ENCODE results near the gene ANKRA2.
"Not testable (repeated sequence)": the region's sequence is repeated elsewhere in the genome, so short reads cannot be mapped to it uniquely, and the experiment has no call there.

ANKRA2 gene

GRCh38 chr5:73525606-73526203 is 39.7 kb downstream of the ANKRA2 start:
- H3K4me1 ChIP-seq (ENCODE audit: control insufficient read depth, insufficient read depth, low read length) = peaks cover 15% of the 10 kb centered on the region
- H3K9me3 ChIP-seq (ENCODE audit: control insufficient read depth, insufficient read depth, low read length) = no peaks in the 10 kb centered on the region
- no peaks in the 10 kb centered on the region for H3K36me3 ChIP-seq (ENCODE audit: control insufficient read depth, insufficient read depth, low read length)
- H3K27ac ChIP-seq (ENCODE audit: low read depth, low read length) = no peak overlapping the region
- no peak overlapping the region for H3K9ac ChIP-seq (ENCODE audit: low read depth, low read length)
- H3K4me3 ChIP-seq (ENCODE audit: low read depth, low read length) = no peak overlapping the region
- H3K27me3 ChIP-seq (ENCODE audit: control insufficient read depth, insufficient read depth, low read length) = no peaks in the 10 kb centered on the region

- Histone ChIP-seq H3K27ac (ENCODE audit: low read depth, low read length) (no peak overlapping the region), H3K9ac (ENCODE audit: low read depth, low read length) (no peak overlapping the region), H3K4me1 (ENCODE audit: control insufficient read depth, insufficient read depth, low read length) (peaks cover 9% of the 10 kb centered on the region), H3K27me3 (ENCODE audit: control insufficient read depth, insufficient read depth, low read length) (no peaks in the 10 kb centered on the region), H3K36me3 (ENCODE audit: control insufficient read depth, insufficient read depth, low read length) (no peaks in the 10 kb centered on the region), H3K9me3 (ENCODE audit: control insufficient read depth, insufficient read depth, low read length) (no peaks in the 10 kb centered on the region), H3K4me3 (ENCODE audit: low read depth, low read length) (no peak overlapping the region)
Observed at GRCh38 chr5:73523861-73524260, 41.6 kb downstream of the ANKRA2 start.

- Histone ChIP-seq H3K9ac (ENCODE audit: low read depth, low read length) (no peak overlapping the region), H3K27ac (ENCODE audit: low read depth, low read length) (no peak overlapping the region), H3K4me3 (ENCODE audit: low read depth, low read length) (no peak overlapping the region), H3K4me1 (ENCODE audit: control insufficient read depth, insufficient read depth, low read length) (peaks cover under 1% of the 10 kb centered on the region; the same call in 1 of the 2 replicates), H3K9me3 (ENCODE audit: control insufficient read depth, insufficient read depth, low read length) (no peaks in the 10 kb centered on the region), H3K36me3 (ENCODE audit: control insufficient read depth, insufficient read depth, low read length) (no peaks in the 10 kb centered on the region), H3K27me3 (ENCODE audit: control insufficient read depth, insufficient read depth, low read length) (no peaks in the 10 kb centered on the region)
Observed at GRCh38 chr5:73522989-73523388, 42.5 kb downstream of the ANKRA2 start.

- H3K36me3 ChIP-seq (ENCODE audit: control insufficient read depth, insufficient read depth, low read length) = no peaks in the 10 kb centered on the region
- no peak overlapping the region for H3K27ac ChIP-seq (ENCODE audit: low read depth, low read length)
Observed at GRCh38 chr5:73519531-73520283, 45.7 kb downstream of the ANKRA2 start.

GRCh38 chr5:73515232-73515631 is 50.2 kb downstream of the ANKRA2 start:
- Histone ChIP-seq H3K9ac (ENCODE audit: low read depth, low read length) (no peak overlapping the region), H3K27ac (ENCODE audit: low read depth, low read length) (no peak overlapping the region), H3K27me3 (ENCODE audit: control insufficient read depth, insufficient read depth, low read length) (no peaks in the 10 kb centered on the region), H3K36me3 (ENCODE audit: control insufficient read depth, insufficient read depth, low read length) (no peaks in the 10 kb centered on the region), H3K4me3 (ENCODE audit: low read depth, low read length) (no peak overlapping the region), H3K4me1 (ENCODE audit: control insufficient read depth, insufficient read depth, low read length) (no peaks in the 10 kb centered on the region), H3K9me3 (ENCODE audit: control insufficient read depth, insufficient read depth, low read length) (no peaks in the 10 kb centered on the region)

More at GRCh38 chr5:73519531-73520283, 45.7 kb downstream of the ANKRA2 start:
- Histone ChIP-seq H3K4me1 (ENCODE audit: control insufficient read depth, insufficient read depth, low read length) (no peaks in the 10 kb centered on the region), H3K27me3 (ENCODE audit: control insufficient read depth, insufficient read depth, low read length) (no peaks in the 10 kb centered on the region), H3K9me3 (ENCODE audit: control insufficient read depth, insufficient read depth, low read length) (no peaks in the 10 kb centered on the region), H3K9ac (ENCODE audit: low read depth, low read length) (no peak overlapping the region), H3K4me3 (ENCODE audit: low read depth, low read length) (no peak overlapping the region; the same call in 1 of the 2 replicates)

- H3K4me1 ChIP-seq (ENCODE audit: control insufficient read depth, insufficient read depth, low read length) = no peaks in the 10 kb centered on the region
- H3K27ac ChIP-seq (ENCODE audit: low read depth, low read length) = no peak overlapping the region
- H3K36me3 ChIP-seq (ENCODE audit: control insufficient read depth, insufficient read depth, low read length) = no peaks in the 10 kb centered on the region
- H3K4me3 ChIP-seq (ENCODE audit: low read depth, low read length) = no peak overlapping the region
- no peaks in the 10 kb centered on the region for H3K27me3 ChIP-seq (ENCODE audit: control insufficient read depth, insufficient read depth, low read length)
- no peak overlapping the region for H3K9ac ChIP-seq (ENCODE audit: low read depth, low read length)
- H3K9me3 ChIP-seq (ENCODE audit: control insufficient read depth, insufficient read depth, low read length) = no peaks in the 10 kb centered on the region
Observed at GRCh38 chr5:73514418-73514817, 51.0 kb downstream of the ANKRA2 start.

- Histone ChIP-seq H3K27ac (ENCODE audit: low read depth, low read length) (no peak overlapping the region), H3K9me3 (ENCODE audit: control insufficient read depth, insufficient read depth, low read length) (no peaks in the 10 kb centered on the region), H3K36me3 (ENCODE audit: control insufficient read depth, insufficient read depth, low read length) (no peaks in the 10 kb centered on the region), H3K4me1 (ENCODE audit: control insufficient read depth, insufficient read depth, low read length) (no peaks in the 10 kb centered on the region), H3K4me3 (ENCODE audit: low read depth, low read length) (no peak overlapping the region), H3K27me3 (ENCODE audit: control insufficient read depth, insufficient read depth, low read length) (no peaks in the 10 kb centered on the region), H3K9ac (ENCODE audit: low read depth, low read length) (no peak overlapping the region)
Observed at GRCh38 chr5:73513996-73514395, 51.4 kb downstream of the ANKRA2 start.

GRCh38 chr5:73508521-73508920 is 56.9 kb downstream of the ANKRA2 start:
- H3K9ac ChIP-seq (ENCODE audit: low read depth, low read length); H3K27me3 ChIP-seq (ENCODE audit: control insufficient read depth, insufficient read depth, low read length); H3K9me3 ChIP-seq (ENCODE audit: control insufficient read depth, insufficient read depth, low read length); H3K4me3 ChIP-seq (ENCODE audit: low read depth, low read length); H3K27ac ChIP-seq (ENCODE audit: low read depth, low read length); H3K4me1 ChIP-seq (ENCODE audit: control insufficient read depth, insufficient read depth, low read length): not testable (repeated sequence)
- H3K36me3 ChIP-seq (ENCODE audit: control insufficient read depth, insufficient read depth, low read length) = peaks cover 33% of the 10 kb centered on the region

- H3K27me3 ChIP-seq (ENCODE audit: control insufficient read depth, insufficient read depth, low read length) = no peaks in the 10 kb centered on the region
- peaks cover 8% of the 10 kb centered on the region; the same call in 1 of the 2 replicates for H3K4me1 ChIP-seq (ENCODE audit: control insufficient read depth, insufficient read depth, low read length)
- H3K9ac ChIP-seq (ENCODE audit: low read depth, low read length) = no peak overlapping the region
- H3K9me3 ChIP-seq (ENCODE audit: control insufficient read depth, insufficient read depth, low read length) = no peaks in the 10 kb centered on the region
- H3K4me3 ChIP-seq (ENCODE audit: low read depth, low read length) = no peak overlapping the region
- peaks cover 48% of the 10 kb centered on the region for H3K36me3 ChIP-seq (ENCODE audit: control insufficient read depth, insufficient read depth, low read length)
- H3K27ac ChIP-seq (ENCODE audit: low read depth, low read length) = no peak overlapping the region
Observed at GRCh38 chr5:73507062-73507461, 58.4 kb downstream of the ANKRA2 start.

GRCh38 chr5:73506459-73506955 is 58.9 kb downstream of the ANKRA2 start:
- H3K4me3 ChIP-seq (ENCODE audit: low read depth, low read length) = no peak overlapping the region
- H3K9ac ChIP-seq (ENCODE audit: low read depth, low read length) = no peak overlapping the region
- H3K36me3 ChIP-seq (ENCODE audit: control insufficient read depth, insufficient read depth, low read length) = peaks cover 53% of the 10 kb centered on the region
- no peaks in the 10 kb centered on the region for H3K9me3 ChIP-seq (ENCODE audit: control insufficient read depth, insufficient read depth, low read length)
- peaks cover 9% of the 10 kb centered on the region; the same call in 1 of the 2 replicates for H3K4me1 ChIP-seq (ENCODE audit: control insufficient read depth, insufficient read depth, low read length)
- no peak overlapping the region for H3K27ac ChIP-seq (ENCODE audit: low read depth, low read length)
- no peaks in the 10 kb centered on the region for H3K27me3 ChIP-seq (ENCODE audit: control insufficient read depth, insufficient read depth, low read length)
